Measurements from ENCODE around the gene DOCK2.
"Not testable (repeated sequence)": the region's sequence is repeated elsewhere in the genome, so short reads cannot be mapped to it uniquely, and the experiment has no call there.

Gene DOCK2

DNA sequence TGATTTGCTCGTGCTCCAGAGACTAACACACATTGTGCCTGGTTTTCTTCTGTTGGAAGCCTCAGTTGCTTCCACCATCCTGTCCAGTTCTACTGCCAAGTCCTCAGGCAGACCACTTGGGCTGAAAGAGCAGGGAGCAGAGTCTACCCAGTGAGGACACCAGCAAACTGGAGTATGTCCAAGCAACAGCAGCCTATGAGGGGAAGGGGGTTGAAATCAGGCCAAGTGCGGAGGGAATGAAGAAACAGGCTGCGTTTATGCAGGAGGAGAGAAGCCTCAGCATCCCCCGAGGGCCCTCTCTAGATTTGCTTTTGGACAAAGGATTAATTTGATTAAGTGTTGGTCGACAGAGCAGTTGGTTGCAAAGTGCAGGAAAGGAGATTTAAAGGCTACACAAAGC lies 14.5 kb downstream of the DOCK2 start:
- TF ChIP-seq, protein P1, sequence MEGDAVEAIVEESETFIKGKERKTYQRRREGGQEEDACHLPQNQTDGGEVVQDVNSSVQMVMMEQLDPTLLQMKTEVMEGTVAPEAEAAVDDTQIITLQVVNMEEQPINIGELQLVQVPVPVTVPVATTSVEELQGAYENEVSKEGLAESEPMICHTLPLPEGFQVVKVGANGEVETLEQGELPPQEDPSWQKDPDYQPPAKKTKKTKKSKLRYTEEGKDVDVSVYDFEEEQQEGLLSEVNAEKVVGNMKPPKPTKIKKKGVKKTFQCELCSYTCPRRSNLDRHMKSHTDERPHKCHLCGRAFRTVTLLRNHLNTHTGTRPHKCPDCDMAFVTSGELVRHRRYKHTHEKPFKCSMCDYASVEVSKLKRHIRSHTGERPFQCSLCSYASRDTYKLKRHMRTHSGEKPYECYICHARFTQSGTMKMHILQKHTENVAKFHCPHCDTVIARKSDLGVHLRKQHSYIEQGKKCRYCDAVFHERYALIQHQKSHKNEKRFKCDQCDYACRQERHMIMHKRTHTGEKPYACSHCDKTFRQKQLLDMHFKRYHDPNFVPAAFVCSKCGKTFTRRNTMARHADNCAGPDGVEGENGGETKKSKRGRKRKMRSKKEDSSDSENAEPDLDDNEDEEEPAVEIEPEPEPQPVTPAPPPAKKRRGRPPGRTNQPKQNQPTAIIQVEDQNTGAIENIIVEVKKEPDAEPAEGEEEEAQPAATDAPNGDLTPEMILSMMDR (conservative IDR thresholded peaks at IDR 0.05; ENCODE audit: low read length): no peak

DNA sequence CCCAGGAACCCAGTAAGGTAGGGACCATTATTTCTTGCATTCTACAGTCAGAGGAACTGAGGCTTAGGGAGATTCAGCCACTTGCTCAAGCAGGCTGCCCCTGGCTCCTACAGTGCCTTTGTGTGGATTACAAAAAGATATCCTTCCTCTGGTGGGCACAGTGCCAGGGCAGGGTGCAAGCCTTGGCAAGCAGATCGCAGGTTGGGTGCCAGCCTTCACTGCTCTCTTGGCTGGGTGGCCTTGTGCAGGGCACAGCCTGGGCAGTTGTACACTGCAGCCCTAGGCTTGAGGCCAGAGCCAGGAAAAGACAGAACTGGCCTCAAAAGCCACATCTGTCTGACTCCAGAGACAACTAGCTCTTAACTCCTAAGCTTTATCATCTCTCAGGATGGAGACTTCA lies 15.0 kb downstream of the DOCK2 start:
- no peak overlapping the region for H3K4me3 ChIP-seq (ENCODE audit: low read length)
- DNase-seq (ENCODE audit: low read depth): no peak
- TF ChIP-seq, protein P1 (conservative IDR thresholded peaks at IDR 0.05; ENCODE audit: low read length): no peak

More for the DNA sequence above, 14.5 kb downstream of the DOCK2 start:
- DNase-seq (ENCODE audit: low read depth): no peak
- H3K4me3 ChIP-seq (ENCODE audit: low read length): no peak overlapping the region

DNA sequence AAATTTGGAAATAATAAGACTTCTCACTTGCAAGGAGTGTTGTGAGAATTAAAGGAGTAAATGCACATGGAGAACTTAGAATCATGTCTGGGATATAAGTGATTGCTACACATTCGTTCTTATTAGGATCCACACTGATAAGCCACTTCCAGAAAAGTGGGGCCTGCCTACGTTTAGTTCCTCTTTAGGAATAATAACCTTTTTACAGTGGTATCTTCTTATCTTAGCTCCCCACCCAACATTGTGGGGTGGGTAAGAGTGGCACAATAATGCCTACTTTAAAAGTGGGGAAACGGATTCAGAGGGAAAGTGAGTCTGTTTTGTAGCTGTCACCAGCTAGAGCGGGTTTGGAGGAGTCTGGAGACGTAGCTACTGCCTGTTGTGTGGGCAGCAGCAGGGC lies 16.0 kb downstream of the DOCK2 start:
- TF ChIP-seq, protein P1 (conservative IDR thresholded peaks at IDR 0.05; ENCODE audit: low read length): no peak
- H3K4me3 ChIP-seq (ENCODE audit: low read length): no peak overlapping the region
- no peak for DNase-seq (ENCODE audit: low read depth)

DNA sequence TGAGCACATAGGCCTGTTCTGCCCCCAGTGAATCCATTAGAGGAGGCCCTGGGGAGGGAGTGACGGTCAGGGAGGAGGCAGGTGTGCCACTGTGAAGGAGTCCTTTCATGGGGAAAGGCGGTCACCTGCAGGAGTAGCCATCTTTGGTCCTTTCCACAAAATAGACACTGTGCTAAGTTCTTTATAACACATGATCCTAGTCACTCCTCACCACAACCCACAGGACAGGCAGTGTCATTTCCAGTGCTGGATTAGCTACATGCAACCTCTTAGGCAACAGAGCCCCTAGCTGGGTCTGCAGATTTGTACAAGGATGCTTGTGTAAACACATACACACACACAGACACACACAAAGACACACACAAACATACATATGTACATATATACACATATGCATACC lies 18.3 kb downstream of the DOCK2 start:
- DNase-seq (ENCODE audit: low read depth): no peak
- H3K4me3 ChIP-seq (ENCODE audit: low read length): no peak overlapping the region
- TF ChIP-seq, protein P1 (conservative IDR thresholded peaks at IDR 0.05; ENCODE audit: low read length): no peak

DNA sequence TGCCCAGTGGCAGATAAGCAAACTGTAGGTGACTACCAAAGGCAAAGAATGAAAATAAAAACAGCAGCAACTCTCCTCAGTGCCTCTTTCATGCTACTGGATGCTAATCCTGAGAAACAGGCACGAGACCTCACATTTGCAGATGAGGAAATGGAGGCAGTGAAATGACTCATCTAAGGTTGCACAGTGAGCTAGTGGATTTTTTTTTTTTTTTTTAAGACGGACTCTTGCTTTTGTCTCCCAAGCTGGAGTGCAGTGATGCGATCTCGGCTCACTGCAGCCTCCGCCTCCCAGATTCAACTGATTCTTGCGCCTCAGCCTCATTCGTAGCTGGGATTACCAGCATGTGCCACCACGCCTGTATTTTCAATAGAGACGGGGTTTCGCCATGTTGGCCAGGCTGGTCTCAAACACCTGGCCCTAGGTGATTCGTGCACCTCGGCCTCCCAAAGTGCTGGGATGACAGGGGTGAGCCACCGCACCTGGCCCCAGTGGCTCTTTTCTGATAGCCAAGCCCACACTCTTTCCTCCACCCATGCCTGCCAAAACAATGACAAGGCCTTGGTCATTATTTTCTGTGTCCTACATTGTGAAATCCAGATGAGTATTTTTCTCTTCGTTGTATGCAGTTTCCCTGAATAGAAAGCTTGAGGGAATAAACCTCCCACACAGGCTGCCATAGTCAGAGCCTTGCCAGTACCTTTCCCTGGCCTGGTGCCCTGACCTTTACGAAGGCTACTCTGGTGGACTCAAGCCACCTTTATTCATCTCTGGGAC lies 19.2 kb downstream of the DOCK2 start:
- no peak for DNase-seq (ENCODE audit: low read depth)
- TF ChIP-seq, protein P1 (conservative IDR thresholded peaks at IDR 0.05; ENCODE audit: low read length): no peak
- H3K4me3 ChIP-seq (ENCODE audit: low read length): no peak overlapping the region

DNA sequence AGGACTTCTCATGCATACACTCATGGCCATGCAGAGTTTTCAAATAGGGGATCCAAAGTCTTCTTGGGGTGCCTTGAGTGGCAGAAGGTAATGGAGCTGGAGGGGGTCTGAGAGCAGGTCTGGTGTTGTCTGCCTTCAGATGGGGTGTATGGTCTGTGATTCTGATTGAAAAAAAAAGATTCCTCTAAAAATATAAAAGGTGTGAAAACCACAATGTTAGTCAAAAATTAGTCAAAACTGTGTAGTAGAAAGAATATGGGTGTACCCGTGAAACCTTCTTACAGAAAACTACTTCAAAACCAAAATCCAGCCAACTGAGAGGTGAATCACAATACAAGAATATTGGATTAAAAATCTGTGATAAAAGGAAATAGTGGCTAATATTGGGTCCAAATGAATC lies 20.1 kb downstream of the DOCK2 start:
- TF ChIP-seq, protein P1 (conservative IDR thresholded peaks at IDR 0.05; ENCODE audit: low read length): no peak
- no peak for DNase-seq (ENCODE audit: low read depth)
- no peak overlapping the region for H3K4me3 ChIP-seq (ENCODE audit: low read length)

DNA sequence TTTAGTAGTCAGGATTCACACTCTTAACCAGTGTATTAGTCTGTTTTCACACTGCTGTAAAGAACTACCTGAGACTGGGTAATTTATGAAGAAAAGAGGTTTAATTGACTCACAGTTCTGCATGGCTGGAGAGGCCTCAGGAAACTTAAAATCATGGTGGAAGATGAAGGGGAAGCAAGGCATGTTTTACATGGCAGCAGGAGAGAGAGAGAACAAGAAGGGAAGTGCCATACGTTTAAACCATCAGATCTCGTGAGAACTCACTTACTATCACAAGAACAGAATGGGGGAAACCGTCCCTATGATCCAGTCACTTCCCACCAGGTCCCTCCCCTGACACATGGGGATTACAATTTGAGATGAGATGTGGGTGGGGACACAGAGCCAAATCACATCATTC lies 25.4 kb downstream of the DOCK2 start:
- not testable (repeated sequence) for H3K4me3 ChIP-seq (ENCODE audit: low read length); DNase-seq (ENCODE audit: low read depth)

Data from AG10803 (cell line).